CD4-positive, alpha-beta T cell (primary cell): ENCODE results near the gene GRM5. TPM values are rescaled to one million over a fixed set of nuclear protein-coding genes. Genes with fewer than 3 reads are reported as not detected.

Experiments used
- ATAC-seq: fragments of 200-7000 bp; cut with Tn5 transposase; one replicate; pipeline ENCODE4 v1.10.0; 2022; ENCODE audit warnings: mild to moderate bottlenecking; ENCODE audit not compliant: poor library complexity
- CTCF ChIA-PET: fragments of 350-600 bp; sonication (Branson Sonifier 250); formaldehyde crosslinking; loops from one replicate; lab custom pipeline; 2021; ENCODE audit warnings: antibody characterized with exemption, inconsistent platforms; lab: Charles Lee
- POLR2A ChIA-PET: fragments of 350-600 bp; sonication (Branson Sonifier 250); formaldehyde crosslinking; loops from one replicate; lab custom pipeline; 2021; ENCODE audit warnings: antibody characterized with exemption, inconsistent platforms; lab: Charles Lee
- DNase-seq, 14 experiments: peaks; one replicate each; pipeline ENCODE4 v3.0.0-alpha.2; 2013 to 2020; ENCODE audit warnings: mixed read lengths in 2 of 14
- H3K27ac ChIP-seq, 2 donors: one replicate each; pipeline versions ENCODE4 v1.5.1 to v1.7.0; 2013; ENCODE audit warnings: low read length in 2 of 2, low read depth in 1 of 2, mild to moderate bottlenecking in 1 of 2
- H3K27me3 ChIP-seq, 2 experiments: 1 replicate in 1 of 2; 2 replicates in 1 of 2; pipeline versions ENCODE4 v1.6.1 to v1.7.0; 2013; ENCODE audit warnings: low read length in 2 of 2, control low read depth in 1 of 2, mild to moderate bottlenecking in 1 of 2, moderate library complexity in 1 of 2; ENCODE audit not compliant: insufficient read depth in 2 of 2, control insufficient read depth in 1 of 2
- H3K36me3 ChIP-seq: one replicate; pipeline ENCODE4 v1.6.1; 2013; ENCODE audit warnings: low read length, control low read depth; ENCODE audit not compliant: insufficient read depth
- H3K4me1 ChIP-seq: one replicate; pipeline ENCODE4 v1.6.1; 2013; ENCODE audit warnings: low read length, control low read depth; ENCODE audit not compliant: insufficient read depth
- H3K4me3 ChIP-seq: one replicate; pipeline ENCODE4 v1.5.1; 2013; ENCODE audit warnings: mild to moderate bottlenecking, low read length, moderate library complexity
- H3K9me3 ChIP-seq, 2 experiments: 1 replicate in 1 of 2; 2 replicates in 1 of 2; pipeline versions ENCODE4 v1.6.1 to v1.7.0; 2013; ENCODE audit warnings: low read length in 2 of 2, mild to moderate bottlenecking in 2 of 2, control low read depth in 1 of 2, moderate library complexity in 1 of 2; ENCODE audit not compliant: control insufficient read depth in 1 of 2, insufficient read depth in 1 of 2
- H3K27ac Mint-ChIP-seq: one replicate; pipeline ENCODE4 v1.8.0; 2020; ENCODE audit warnings: mixed read lengths
- H3K27me3 Mint-ChIP-seq: one replicate; pipeline ENCODE4 v1.8.0; 2021; ENCODE audit warnings: mixed read lengths
- H3K36me3 Mint-ChIP-seq: one replicate; pipeline ENCODE4 v1.8.0; 2021; ENCODE audit warnings: low read depth, mixed read lengths
- H3K4me1 Mint-ChIP-seq: one replicate; pipeline ENCODE4 v1.8.0; 2021; ENCODE audit warnings: low read depth, mixed read lengths
- H3K4me3 Mint-ChIP-seq: one replicate; pipeline ENCODE4 v1.8.0; 2020; ENCODE audit warnings: mild to moderate bottlenecking, mixed read lengths
- H3K9me3 Mint-ChIP-seq: one replicate; pipeline ENCODE4 v1.8.0; 2020; ENCODE audit warnings: mixed read lengths
- CTCF ChIP-seq: fragments of 200-600 bp; IDR thresholded peaks from one replicate; pipeline ENCODE4 v1.8.0; 2022; ENCODE audit warnings: antibody characterized with exemption, mild to moderate bottlenecking
- intact Hi-C, 2 experiments: fragments of 100-400 bp; cut with DNase I in 1 of 2; cut with micrococcal nuclease in 1 of 2; formaldehyde crosslinking; loops; one replicate each; pipeline versions ENCODE4 v1.15.1 to v1.9.0; 2023 to 2025; cut with DNase I, micrococcal nuclease
- total RNA-seq, 174 experiments: library from RNA in 2 of 174; stranded (reverse) in 2 of 174; gene quantifications; one replicate each; pipeline ENCODE4 v1.2.3 and lab custom pipeline; 2021 to 2026

Gene GRM5
- total RNA-seq, 2 experiments from 2014 or later, result not detected

GRCh38 chr11:88594274-88594950 lies 471.4 kb downstream of the GRM5 start:
- Mint-ChIP-seq H3K27ac (no peak overlapping the region), H3K9me3 (no peaks in the 10 kb centered on the region), H3K27me3 (no peaks in the 10 kb centered on the region), H3K36me3 (no peaks in the 10 kb centered on the region), H3K4me3 (no peak overlapping the region), H3K4me1 (peaks cover 17% of the 10 kb centered on the region)
- Histone ChIP-seq H3K27me3 (no peaks in the 10 kb centered on the region), H3K9me3 (no peaks in the 10 kb centered on the region), H3K36me3 (no peaks in the 10 kb centered on the region), H3K4me1 (no peaks in the 10 kb centered on the region), H3K4me3 (no peak overlapping the region), H3K27ac (no peak overlapping the region)
- intact Hi-C loops, result no loop called here
- ChIA-PET CTCF (interaction anchor here (0.9 kb wide), 1 partner anchor 9 kb away, joined by 3 read pairs; no protein-coding TSS in a partner anchor), POLR2A (no interaction called here)
- no peak for TF ChIP-seq CTCF
- ATAC-seq, result no peak
- no peak for DNase-seq

GRCh38 chr11:88590361-88590760 lies 475.4 kb downstream of the GRM5 start:
- H3K9me3 Mint-ChIP-seq, result no peaks in the 10 kb centered on the region
- intact Hi-C loops, result no loop called here
- H3K27me3 Mint-ChIP-seq, result no peaks in the 10 kb centered on the region
- no peak for ATAC-seq
- H3K36me3 ChIP-seq, result no peaks in the 10 kb centered on the region
- H3K4me1 ChIP-seq, result no peaks in the 10 kb centered on the region
- H3K27ac ChIP-seq, result no peak overlapping the region
- DNase-seq, result no peak
- no peak for TF ChIP-seq CTCF
- H3K27me3 ChIP-seq, result no peaks in the 10 kb centered on the region
- peaks cover 11% of the 10 kb centered on the region for H3K4me1 Mint-ChIP-seq
- H3K27ac Mint-ChIP-seq, result no peak overlapping the region
- H3K4me3 Mint-ChIP-seq, result no peak overlapping the region
- H3K4me3 ChIP-seq, result no peak overlapping the region
- H3K36me3 Mint-ChIP-seq, result no peaks in the 10 kb centered on the region
- POLR2A ChIA-PET, result no interaction called here
- CTCF ChIA-PET, result interaction anchor here (1.3 kb wide), 1 partner anchor 25 kb away, joined by 3 read pairs; no protein-coding TSS in a partner anchor
- no peaks in the 10 kb centered on the region for H3K9me3 ChIP-seq

- H3K4me3 ChIP-seq, result no peak overlapping the region
- H3K27me3 ChIP-seq, result peaks cover 0 to 3% of the 10 kb centered on the region in 2 experiments
- peaks cover 11% of the 10 kb centered on the region for H3K4me1 Mint-ChIP-seq
- no peak overlapping the region for H3K4me3 Mint-ChIP-seq
- intact Hi-C loops, result no loop called here
- CTCF ChIA-PET, result no interaction called here
- POLR2A ChIA-PET, result interaction anchor here (0.6 kb wide), 1 partner anchor 249 kb away, joined by 3 read pairs; no protein-coding TSS in a partner anchor
- no peaks in the 10 kb centered on the region for H3K9me3 Mint-ChIP-seq
- H3K9me3 ChIP-seq, result no peaks in the 10 kb centered on the region
- no peak overlapping the region for H3K27ac Mint-ChIP-seq
- no peak for DNase-seq
- H3K36me3 Mint-ChIP-seq, result no peaks in the 10 kb centered on the region
- peaks cover 8% of the 10 kb centered on the region for H3K27me3 Mint-ChIP-seq
- ATAC-seq, result no peak
- H3K27ac ChIP-seq, result no peak overlapping the region
- no peak for TF ChIP-seq CTCF
- H3K36me3 ChIP-seq, result no peaks in the 10 kb centered on the region
- no peaks in the 10 kb centered on the region for H3K4me1 ChIP-seq
These were observed 482.5 kb downstream of the GRM5 start for GRCh38 chr11:88583251-88583650.
